Neural cell (in vitro differentiated cells): ENCODE results near the gene BABAM2.

Source experiments
- CTCF ChIP-seq: fragments of 450-650 bp; IDR thresholded peaks from 2 replicates; pipeline ENCODE4 v1.5.1; 2014; ENCODE audit warnings: antibody characterized with exemption, mild to moderate bottlenecking, moderate library complexity; ENCODE audit not compliant: poor library complexity, severe bottlenecking
- EP300 ChIP-seq: fragments of 450-650 bp; conservative IDR thresholded peaks from 2 replicates; pipeline ENCODE4 v1.6.1; 2014; ENCODE audit warnings: antibody characterized with exemption, mild to moderate bottlenecking, moderate library complexity; ENCODE audit not compliant: poor library complexity, severe bottlenecking
- EZH2 ChIP-seq: fragments of 200-600, 300-800 bp; shearing (Covaris generic), sonication (generic); IDR thresholded peaks from 2 replicates; pipeline ENCODE4 v1.6.1; 2014; ENCODE audit warnings: antibody characterized with exemption, low read length, borderline replicate concordance, mild to moderate bottlenecking; ENCODE audit not compliant: insufficient read depth, poor library complexity, severe bottlenecking
- MXI1 ChIP-seq: fragments of 450-650 bp; conservative IDR thresholded peaks from 2 replicates; pipeline ENCODE4 v1.6.1; 2014; ENCODE audit warnings: antibody characterized with exemption, mild to moderate bottlenecking; ENCODE audit not compliant: poor library complexity, severe bottlenecking
- POLR2AphosphoS5 ChIP-seq: IDR thresholded peaks from 2 replicates; pipeline ENCODE4 v1.6.1; 2012
- RAD21 ChIP-seq: fragments of 450-650 bp; conservative IDR thresholded peaks from 2 replicates; pipeline ENCODE4 v1.6.1; 2014; ENCODE audit warnings: antibody characterized with exemption, mild to moderate bottlenecking, moderate library complexity
- REST ChIP-seq: IDR thresholded peaks from 2 replicates; pipeline ENCODE4 v1.6.1; 2012; ENCODE audit warnings: borderline replicate concordance
- SMC3 ChIP-seq: fragments of 450-650 bp; conservative IDR thresholded peaks from 2 replicates; pipeline ENCODE4 v1.6.1; 2014; ENCODE audit warnings: antibody characterized with exemption, mild to moderate bottlenecking, moderate library complexity; ENCODE audit not compliant: poor library complexity
- TAF1 ChIP-seq: IDR thresholded peaks from 2 replicates; pipeline ENCODE4 v1.6.1; 2012; ENCODE audit warnings: low read depth

- TF ChIP-seq EP300 (no peak), CTCF (no peak), POLR2AphosphoS5 (no peak), EZH2 (no peak), RAD21 (no peak), REST (no peak), TAF1 (no peak), MXI1 (no peak), SMC3 (no peak)
Observed at GRCh38 chr2:28378679-28379584, 488.4 kb downstream of the BABAM2 start.
